ENCODE results near the gene PIGZ. TPM values are rescaled to one million over a fixed set of nuclear protein-coding genes. Genes with fewer than 3 reads are reported as not detected.
A peak's percentile ranks its signal among the peaks of the same experiment; 100 is the strongest.
"Not testable (repeated sequence)": the region's sequence is repeated elsewhere in the genome, so short reads cannot be mapped to it uniquely, and the experiment has no call there.

Gene PIGZ
- polyA plus RNA-seq, 4 donors: 1.0 to 2.2 (median 1.8) TPM

DNA sequence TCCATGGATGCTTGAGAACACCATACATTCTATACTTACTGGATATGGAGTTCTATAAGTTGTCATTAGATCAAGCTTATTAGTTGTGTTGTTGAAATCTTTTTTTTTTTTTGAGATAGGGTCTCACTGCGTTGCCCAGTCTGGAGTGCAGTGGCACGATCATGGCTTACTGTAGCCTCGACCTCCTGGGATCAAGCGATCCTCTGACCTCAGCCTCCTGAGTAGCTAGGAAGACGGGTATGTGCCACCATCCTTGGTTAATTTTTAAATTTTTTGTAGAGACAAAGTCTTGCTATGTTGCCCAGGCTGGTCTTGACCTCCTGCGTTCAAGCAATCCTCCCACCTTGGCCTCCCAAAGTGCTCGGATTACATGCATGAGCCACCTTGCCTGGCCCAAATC is 13.8 kb downstream of the PIGZ start:
- no peak for DNase-seq (ENCODE audit: low read depth in 4 of 4, low spot score in 3 of 4)

DNA sequence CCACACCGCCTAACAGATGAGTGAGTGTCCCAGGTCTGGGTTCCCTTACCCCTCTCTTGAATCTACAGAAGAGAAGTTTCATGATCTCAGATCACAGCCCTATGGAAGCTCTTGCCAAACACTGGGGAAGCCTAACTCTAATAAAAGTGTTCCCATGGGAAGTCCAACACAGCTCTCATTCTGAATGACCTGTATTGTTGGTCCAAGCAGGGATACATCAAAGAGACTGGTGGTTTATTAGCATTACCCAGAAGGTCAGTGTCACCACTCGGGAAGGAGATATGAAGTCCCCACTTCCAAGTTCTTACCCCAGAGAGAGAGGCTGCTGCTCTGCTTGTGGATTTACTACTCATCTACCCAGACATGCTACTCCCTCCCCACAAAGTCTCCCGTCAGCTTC is 17.3 kb downstream of the PIGZ start:
- no peak for DNase-seq (ENCODE audit: low read depth in 4 of 4, low spot score in 3 of 4)

DNA sequence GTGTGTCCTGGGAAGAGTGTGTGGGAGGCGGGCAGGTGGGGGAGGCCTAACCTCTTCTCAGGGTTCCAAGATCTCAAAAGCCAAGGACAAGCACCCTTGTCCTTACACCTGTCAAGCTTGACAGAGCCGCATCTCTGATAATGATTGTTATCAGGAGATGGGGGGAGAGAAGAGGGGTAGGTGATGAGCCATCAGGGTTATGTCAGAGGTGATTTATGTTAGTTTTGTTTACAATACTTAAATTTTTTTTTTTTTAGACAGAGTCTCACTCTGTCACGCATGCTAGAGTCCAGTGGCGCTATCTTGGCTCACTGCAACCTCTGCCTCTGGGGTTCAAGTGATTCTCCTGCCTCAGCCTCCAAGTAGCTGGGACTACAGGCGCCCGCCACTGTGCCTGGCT is 18.9 kb downstream of the PIGZ start:
- DNase-seq (ENCODE audit: low read depth in 4 of 4, low spot score in 3 of 4): no peak

DNA sequence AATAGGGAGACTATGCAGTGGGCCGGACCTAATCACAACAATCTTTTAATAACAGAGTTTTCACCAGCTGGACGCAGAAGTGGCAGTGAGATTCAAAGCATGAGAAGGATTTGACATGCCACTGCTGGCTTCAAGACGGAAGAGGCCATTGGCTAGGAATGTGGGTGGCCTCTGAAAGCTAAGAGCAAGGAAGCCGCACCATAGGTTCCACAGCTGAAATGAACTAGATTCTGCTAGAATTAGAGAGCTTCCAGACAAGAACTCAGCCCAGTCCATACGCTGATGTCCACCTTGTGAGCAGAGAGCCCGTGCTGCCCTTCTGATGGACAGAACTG is 19.4 kb downstream of the PIGZ start:
- DNase-seq (ENCODE audit: low read depth in 4 of 4, low spot score in 3 of 4): no peak

DNA sequence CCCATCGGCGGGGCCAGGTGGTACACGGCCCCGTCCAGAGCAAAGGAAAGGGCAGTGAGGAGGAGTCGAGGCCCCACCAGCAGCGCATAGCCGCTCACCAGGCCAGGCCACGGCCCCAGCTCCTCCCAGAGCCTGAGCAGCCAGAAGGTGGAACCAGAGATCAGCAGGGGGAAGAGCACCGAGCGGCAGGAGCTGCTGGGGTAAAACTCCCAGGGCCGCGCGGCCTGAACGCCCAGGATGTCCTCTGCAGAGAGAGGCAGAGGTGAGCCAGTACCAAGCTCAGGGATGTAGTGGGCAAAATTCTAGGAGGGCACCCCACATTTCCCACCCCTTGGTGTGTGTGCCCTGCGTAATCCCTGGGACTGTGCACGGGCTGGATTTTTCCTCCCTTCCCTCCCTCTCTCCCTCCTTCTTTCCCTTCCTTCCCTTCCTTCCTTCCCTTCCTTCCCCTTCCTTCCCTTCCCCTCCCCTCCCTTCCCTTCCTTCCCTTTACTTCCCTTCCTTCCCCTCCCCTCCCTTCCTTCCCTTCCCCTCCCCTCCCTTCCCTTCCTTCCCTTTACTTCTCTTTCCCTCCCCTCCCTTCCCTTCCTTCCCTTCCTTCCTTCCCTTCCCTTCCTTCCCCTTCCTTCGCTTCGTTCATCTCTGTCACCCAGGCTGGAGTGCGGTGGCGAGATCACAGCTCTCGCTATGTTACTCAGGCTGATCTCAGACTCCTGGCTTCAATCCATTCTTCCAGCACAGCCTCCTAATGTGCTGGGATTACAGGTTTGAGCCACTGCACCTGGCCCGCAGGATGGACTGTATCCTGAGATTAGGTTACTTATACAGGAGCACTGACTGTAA is 20.0 kb downstream of the PIGZ start:
- DNase-seq (ENCODE audit: low read depth in 4 of 4, low spot score in 3 of 4): no peak

DNA sequence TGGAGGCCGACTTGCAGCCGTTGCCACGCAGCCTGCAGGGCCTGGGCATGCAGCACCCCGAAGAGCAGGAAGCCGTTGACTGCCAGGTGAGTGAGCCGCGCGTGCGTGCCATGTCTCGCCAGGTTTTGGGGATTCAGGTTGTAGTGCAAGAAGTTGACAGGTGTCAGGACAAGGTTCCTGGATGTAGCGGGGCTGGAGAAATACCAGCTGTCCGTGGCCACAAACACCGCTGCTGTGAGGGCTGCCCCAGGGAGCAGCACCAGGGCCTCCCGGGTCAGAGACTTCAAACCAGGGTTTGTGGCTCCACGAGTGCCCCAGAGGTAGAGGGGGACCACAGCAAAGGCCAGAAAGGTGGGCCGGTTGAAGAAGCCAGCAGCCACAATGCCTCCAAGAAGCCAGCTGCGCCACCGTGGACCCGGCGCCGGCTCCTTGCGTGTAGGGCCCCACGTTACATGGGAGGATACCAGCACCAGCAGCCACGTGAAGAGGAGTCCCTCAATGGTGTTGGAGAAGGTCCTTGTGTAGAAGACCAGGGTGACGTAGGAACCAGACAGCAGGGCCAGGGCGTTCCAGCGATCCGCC is 20.7 kb downstream of the PIGZ start:
- DNase-seq (ENCODE audit: low read depth in 4 of 4, low spot score in 3 of 4): no peak

DNA sequence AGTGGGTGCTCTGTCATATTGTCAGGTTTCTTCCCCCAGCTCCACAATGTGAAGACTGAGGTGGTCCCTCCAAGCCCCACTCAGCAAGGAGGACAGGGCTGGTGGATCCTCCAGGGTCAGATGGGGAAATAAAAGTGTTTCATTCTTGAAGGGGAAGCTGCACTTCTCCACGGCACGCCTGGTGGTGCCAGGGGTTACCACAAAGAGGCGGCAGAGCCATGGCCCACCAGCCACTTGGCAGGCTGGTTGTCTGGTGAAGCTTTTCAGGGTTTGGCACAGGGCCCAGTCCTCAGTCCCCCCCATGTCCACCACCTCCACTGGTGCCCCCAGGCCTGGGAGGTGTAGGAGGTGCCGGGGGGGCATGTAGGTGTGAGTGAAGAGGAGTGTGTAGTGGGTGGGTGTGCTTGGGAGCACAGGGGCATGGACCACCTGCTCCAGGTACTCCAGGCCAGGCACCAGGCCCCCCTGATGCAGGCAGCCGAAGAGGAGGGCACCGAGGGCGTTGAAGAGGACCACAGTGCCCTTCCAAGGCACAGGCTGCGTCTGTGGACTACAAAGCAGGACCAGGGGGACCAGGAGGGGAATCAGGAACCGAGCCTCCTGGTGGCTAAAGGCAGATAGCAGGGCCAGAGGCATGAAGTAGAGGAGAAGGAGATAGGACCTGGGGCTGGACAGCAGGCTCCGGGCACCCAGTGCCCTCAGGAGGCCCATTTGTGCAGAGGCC is 21.3 kb downstream of the PIGZ start:
- no peak for DNase-seq (ENCODE audit: low read depth in 4 of 4, low spot score in 3 of 4)

DNA sequence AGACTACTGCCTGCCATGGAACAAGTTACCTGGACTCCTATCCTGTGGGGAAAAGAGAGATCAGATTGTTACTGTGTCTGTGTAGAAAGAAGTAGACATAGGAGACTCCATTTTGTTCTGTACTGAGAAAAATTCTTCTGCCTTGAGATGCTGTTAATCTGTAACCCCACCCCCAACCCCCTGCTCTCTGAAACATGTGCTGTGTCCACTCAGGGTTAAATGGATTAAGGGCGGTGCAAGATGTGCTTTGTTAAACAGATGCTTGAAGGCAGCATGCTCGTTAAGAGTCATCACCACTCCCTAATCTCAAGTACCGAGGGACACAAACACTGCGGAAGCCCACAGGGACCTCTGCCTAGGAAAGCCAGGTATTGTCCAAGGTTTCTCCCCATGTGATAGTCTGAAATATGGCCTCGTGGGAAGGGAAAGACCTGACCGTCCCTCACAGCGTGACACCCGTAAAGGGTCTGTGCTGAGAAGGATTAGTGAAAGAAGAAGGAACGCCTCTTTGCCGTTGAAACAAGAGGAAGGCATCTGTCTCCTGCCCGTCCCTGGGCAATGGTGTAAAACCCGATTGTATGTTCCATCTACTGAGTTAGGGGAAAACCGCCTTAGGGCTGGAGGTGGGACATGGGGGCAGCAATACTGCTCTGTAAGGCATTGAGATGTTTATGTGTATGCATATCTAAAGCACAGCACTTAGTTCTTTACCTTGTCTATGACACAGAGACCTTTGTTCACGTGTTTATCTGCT is 24.4 kb downstream of the PIGZ start:
- DNase-seq (ENCODE audit: low read depth in 4 of 4, low spot score in 3 of 4): not testable (repeated sequence)

DNA sequence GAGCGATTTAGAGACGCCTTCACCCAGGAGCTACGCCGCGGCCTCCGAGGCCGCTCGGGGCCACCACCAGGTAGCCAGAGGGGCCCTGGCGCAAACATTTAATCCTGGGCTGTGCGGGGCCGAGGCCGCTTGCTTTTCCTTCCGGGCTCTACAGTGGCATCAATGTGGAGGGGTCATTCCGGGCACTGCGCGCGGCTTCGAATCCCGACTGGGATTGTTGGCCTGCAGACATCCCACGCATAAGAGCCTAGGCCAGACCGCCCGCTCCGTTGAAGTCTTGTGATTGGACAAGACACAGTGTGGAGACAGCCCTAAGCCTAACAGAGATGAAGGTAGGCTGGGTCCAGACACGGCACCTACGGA is 25.7 kb downstream of the PIGZ start:
- no peak for DNase-seq (ENCODE audit: low read depth in 4 of 4, low spot score in 3 of 4)

DNA sequence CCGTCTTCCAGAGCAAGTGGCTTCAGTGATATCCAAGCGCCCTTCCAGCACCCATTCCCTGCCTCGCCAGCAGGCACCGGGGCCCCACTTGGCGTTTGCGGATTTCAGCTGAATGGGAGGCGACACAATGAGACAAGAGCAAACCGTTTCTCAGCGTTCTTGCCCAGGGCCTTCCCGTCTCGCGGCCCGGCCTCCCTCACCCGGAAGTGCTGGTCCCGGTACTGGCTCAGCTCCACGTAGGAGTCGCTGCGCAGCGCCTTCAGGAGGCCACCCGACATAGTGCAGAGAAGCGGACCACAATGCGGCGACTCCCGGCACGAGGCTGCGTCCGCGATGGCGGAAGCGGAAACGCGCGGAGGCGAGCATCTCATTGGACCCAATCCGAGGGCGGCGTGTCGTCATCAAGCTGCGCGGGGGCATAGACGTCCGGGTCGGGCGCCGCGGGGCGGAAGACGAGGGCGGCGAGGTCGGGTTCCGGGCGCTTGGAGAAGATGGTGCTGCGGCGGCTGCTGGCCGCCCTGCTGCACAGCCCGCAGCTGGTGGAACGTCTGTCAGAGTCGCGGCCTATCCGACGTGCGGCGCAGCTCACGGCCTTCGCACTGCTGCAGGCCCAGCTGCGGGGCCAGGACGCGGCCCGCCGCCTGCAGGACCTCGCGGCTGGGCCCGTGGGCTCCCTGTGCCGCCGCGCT is 26.3 kb downstream of the PIGZ start, which contains the start of gene NCBP2:
Gene NCBP2, minus strand, starts transcription at position 303 of the 689 bp plus-strand sequence. Its CDS starts 25 bp downstream, at position 278.
- DNase-seq (ENCODE audit: low read depth in 4 of 4, low spot score in 3 of 4): peak; percentile 94 to 96 (median 94)

DNA sequence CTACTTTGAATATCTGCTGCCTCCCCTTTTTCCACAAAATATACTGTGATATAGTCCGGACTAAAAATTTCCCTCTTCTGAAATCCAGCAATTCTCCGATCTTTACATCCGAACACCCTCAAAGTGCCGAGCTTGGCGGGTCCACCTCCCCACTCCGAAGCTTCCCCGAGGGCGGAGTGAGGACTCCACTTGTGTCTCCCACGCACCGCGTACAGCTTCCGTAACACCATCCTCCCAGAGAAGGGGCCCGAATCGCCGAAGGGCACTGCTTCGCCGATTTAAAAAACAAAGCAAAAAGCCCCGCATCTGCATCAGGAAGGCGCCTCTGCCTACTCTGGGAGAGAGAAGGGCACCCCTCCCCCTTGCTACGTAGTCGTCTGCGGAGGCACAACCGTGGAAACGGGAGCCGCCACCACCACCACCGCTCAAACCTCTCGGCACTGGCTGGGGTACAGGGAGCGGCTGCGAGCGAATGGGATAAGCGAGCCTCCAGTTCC is 26.9 kb downstream of the PIGZ start:
- DNase-seq (ENCODE audit: low read depth in 4 of 4, low spot score in 3 of 4): peak in 1 of 4 donors; percentile 27

DNA sequence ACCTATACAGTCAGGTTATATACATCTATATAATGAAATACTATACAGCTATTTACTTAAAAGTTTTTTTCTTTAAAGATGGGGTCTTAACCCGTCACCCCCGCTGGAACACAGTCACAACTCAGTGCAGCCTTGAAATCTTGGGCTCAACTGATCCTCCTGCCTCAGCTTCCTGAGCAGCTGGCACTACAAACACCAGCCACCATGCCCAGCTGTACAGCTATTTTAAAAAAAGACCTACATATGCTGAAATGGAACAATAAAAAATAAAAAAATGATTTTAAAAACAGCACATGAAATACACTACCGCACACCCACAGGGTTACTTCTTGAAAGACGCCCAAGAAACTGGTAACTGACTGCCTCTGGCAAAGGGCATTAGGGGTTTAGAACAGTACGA is 30.1 kb downstream of the PIGZ start:
- DNase-seq (ENCODE audit: low read depth in 4 of 4, low spot score in 3 of 4): no peak

DNA sequence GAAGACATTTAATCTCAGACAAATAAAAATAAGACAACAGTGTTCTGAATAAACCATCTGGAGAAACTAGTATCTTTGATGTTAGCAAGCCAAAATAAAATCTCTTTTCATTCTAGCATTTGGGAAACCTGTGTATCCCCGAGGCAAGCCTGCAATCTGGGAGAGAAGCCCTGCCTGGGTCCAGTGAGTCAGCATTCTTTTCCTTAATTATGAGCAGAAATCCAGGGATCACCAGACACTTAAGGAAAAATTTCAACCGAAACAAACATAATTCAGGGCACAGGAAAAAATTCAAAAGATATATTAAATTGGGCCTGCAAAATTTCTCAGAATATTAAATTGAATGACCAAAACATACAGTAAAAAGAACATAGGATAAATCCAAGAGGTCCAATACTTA is 30.5 kb downstream of the PIGZ start:
- no peak for DNase-seq (ENCODE audit: low read depth in 4 of 4, low spot score in 3 of 4)

DNA sequence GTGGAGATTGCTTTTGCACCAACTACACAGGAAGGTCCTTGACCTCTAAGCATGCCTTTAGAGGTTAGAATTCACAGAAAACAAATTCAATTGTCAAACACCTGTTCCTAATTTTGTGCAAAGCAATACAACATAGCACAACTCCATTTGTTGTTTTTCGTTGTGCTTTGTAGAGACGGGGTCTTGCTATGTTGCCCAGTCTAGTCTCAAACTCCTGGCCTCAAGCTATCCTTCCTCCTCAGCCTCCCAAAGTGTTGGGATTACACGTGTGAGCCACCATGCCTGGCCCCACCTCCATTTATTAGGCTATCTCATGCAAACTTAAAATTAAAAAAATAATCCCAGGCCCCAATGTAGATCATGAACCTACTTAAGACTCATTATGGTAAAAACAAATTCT is 32.3 kb downstream of the PIGZ start:
- no peak for DNase-seq (ENCODE audit: low read depth in 4 of 4, low spot score in 3 of 4)

DNA sequence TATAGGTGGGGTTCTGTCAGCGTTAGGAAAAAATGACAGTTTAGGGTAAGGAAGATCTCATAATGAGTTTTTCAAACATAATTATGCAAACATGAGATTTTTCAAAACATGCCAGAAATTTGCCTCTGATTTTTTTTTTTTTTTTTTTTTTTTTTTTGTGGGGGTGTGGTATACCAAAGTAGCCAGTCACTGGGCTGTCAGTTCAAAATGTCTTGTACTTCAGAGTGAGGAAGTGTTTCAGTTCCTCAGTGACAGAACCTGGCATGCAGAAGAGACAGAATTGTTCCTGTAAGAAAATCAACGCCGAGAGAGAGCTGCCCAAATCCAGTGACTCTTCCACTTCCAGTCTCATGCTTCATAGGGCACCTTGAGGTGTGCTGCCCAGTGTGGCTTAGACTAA is 36.0 kb downstream of the PIGZ start:
- DNase-seq (ENCODE audit: low read depth in 4 of 4, low spot score in 3 of 4): no peak

DNA sequence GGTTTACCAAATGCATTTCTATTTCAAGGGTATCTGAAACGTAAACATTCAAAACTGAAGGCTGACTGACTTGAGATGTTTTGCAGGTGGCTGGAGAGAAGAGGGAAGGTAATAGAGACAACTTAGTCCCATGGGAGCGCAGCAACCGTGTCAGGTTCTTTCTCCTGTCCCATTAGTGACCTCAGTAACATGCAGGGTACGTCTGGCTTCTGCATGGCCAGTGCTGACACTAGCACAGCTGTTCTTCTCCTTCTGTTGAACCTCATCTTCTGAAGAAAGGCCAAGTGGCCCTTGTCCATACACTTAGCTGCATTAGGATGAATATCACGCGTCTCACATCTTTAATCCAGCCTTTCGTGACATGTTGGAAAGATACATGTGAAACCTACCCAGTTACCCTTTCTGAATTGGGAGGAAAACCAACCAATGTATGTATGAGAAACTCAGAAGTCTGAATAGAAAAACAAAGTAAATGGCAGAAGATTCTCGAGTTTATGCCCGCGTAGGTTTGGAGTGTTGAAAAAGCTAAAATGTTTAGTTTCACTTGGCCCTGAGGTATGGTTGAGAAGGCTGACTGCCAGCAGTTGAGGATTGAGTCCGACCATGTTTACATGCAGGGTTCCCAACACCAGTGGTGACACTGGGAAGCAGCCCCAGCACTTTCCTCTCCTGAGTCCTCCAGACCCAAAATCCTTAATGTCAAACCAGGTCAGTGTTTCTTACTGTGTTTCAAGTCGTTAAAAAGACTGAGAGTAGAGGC is 36.6 kb downstream of the PIGZ start:
- DNase-seq (ENCODE audit: low read depth in 4 of 4, low spot score in 3 of 4): no peak

DNA sequence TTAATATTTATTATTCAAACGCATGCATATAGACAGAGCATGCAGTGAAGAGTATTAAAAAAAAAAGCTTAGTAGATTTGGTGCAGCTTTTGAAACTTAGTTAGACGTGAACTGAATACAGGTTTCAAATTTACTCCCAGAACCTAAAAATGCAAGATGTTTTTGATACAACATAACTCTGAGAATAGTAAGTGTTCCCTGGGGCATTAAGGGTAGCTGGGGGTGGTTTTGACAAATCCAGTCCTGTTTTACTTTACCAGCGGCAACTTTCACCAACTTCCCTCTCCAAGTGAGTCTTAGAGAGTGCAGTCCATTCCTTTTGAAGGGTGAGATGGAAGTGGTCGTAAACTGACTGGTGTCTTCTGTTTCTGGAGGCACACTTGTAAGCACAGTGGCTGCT is 37.5 kb downstream of the PIGZ start:
- no peak for DNase-seq (ENCODE audit: low read depth in 4 of 4, low spot score in 3 of 4)

DNA sequence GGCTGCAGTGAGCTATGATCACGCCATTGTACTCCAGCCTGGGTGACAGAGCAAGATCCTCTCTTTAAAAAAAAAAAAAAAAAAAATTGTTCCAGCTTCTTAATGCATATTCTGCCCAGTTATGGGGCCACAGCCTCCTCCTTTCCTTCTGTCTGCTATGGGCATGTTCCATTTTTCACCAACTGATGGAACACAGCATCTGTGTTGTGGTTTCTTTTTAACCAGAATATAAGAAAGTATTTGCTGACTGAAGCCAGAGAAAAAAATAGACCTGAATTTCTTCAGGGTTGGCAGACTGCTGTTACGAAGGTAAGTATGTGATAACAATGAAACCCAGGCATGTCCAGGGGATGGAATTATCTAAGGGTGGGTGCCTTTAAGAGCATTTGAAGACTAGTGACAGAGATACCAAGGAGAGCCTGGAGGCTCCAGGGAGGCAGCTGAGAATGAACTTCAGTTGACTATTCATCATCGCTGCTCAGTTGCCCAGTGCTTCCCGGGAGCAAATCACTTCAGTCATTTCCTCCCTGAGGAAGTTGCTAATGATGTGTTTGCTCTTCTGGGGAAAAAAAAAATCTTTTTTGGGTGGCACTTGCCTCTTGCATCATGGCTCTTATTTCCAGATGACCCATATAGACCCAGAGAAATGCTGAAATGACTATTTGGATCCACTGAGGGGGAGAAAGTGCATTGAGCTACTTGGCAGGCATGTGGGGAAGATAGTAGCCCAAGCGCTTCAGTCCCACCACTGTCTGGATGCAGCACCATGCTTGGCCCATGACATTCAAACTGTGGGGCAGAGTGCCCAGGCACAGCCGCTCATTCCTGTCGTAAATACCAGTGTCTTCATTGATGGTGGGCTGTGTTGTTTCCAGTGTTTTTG is 40.8 kb downstream of the PIGZ start:
- no peak for DNase-seq (ENCODE audit: low read depth in 4 of 4, low spot score in 3 of 4)

DNA sequence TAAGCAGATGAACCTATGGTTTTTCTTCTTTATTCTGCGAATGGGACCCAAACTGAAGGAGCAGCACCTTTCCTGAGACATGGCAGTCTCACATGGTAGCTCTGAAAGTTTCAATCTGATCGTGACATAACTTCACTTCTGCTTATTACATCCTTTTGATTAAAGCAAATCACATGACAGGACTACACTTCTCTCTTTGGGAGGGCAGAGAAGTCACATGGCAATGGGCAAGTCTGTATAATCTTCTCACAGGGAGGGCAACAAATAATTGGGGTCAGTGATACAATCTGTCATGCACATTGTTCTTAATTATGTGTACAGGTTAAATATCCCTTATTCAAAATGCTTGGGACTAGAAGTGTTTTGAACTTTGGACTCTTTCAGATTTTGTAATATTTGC is 47.9 kb downstream of the PIGZ start:
- no peak for DNase-seq (ENCODE audit: low read depth in 4 of 4, low spot score in 3 of 4)
